Type B pancreatic cell (in vitro differentiated cells): ENCODE data around the gene ADCYAP1. TPM values are rescaled to one million over a fixed set of nuclear protein-coding genes. Genes with fewer than 3 reads are reported as not detected.

Experiments used
- DNase-seq: peaks from one replicate; pipeline ENCODE4 v3.0.0; 2021; ENCODE audit warnings: mixed read lengths; ENCODE audit not compliant: unreplicated experiment; ENCODE audit errors: extremely low spot score
- H3K27ac Mint-ChIP-seq: 2 replicates; pipeline ENCODE4 v1.8.0; 2021; ENCODE audit warnings: mild to moderate bottlenecking, mixed read lengths
- H3K27me3 Mint-ChIP-seq: 2 replicates; pipeline ENCODE4 v1.8.0; 2021; ENCODE audit warnings: mixed read lengths
- H3K36me3 Mint-ChIP-seq: 2 replicates; pipeline ENCODE4 v1.8.0; 2021; ENCODE audit warnings: mixed read lengths
- H3K4me1 Mint-ChIP-seq: one replicate; pipeline ENCODE4 v1.8.0; 2021; ENCODE audit warnings: mixed read lengths; ENCODE audit not compliant: unreplicated experiment
- H3K4me3 Mint-ChIP-seq: 2 replicates; pipeline ENCODE4 v1.8.0; 2021; ENCODE audit warnings: mild to moderate bottlenecking, mixed read lengths
- H3K9me3 Mint-ChIP-seq: 2 replicates; pipeline ENCODE4 v1.8.0; 2021; ENCODE audit warnings: mixed read lengths
- total RNA-seq: library from RNA; stranded (reverse); gene quantifications from 2 replicates; pipeline ENCODE4 v1.2.1, GENCODE V29; 2021; ENCODE audit warnings: low replicate concordance
- TF ChIP-seq, protein P1 (sequence below): fragments of 200-600 bp; sonication (generic); conservative IDR thresholded peaks from 2 replicates; pipeline ENCODE4 v1.5.0; 2021; ENCODE audit warnings: antibody characterized with exemption, mild to moderate bottlenecking

Gene ADCYAP1
- total RNA-seq, 1 donor from 2014 or later, result 0.34 TPM

GRCh38 chr18:877238-877637 is 27.4 kb upstream of the ADCYAP1 start:
- Mint-ChIP-seq H3K9me3 (no peaks in the 10 kb centered on the region), H3K27ac (no peak overlapping the region), H3K36me3 (no peaks in the 10 kb centered on the region), H3K27me3 (peaks cover 24% of the 10 kb centered on the region), H3K4me3 (no peak overlapping the region), H3K4me1 (no peaks in the 10 kb centered on the region)
- TF ChIP-seq, protein P1, sequence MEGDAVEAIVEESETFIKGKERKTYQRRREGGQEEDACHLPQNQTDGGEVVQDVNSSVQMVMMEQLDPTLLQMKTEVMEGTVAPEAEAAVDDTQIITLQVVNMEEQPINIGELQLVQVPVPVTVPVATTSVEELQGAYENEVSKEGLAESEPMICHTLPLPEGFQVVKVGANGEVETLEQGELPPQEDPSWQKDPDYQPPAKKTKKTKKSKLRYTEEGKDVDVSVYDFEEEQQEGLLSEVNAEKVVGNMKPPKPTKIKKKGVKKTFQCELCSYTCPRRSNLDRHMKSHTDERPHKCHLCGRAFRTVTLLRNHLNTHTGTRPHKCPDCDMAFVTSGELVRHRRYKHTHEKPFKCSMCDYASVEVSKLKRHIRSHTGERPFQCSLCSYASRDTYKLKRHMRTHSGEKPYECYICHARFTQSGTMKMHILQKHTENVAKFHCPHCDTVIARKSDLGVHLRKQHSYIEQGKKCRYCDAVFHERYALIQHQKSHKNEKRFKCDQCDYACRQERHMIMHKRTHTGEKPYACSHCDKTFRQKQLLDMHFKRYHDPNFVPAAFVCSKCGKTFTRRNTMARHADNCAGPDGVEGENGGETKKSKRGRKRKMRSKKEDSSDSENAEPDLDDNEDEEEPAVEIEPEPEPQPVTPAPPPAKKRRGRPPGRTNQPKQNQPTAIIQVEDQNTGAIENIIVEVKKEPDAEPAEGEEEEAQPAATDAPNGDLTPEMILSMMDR, result no peak
- no peak for DNase-seq

- Mint-ChIP-seq H3K27ac (no peak overlapping the region), H3K4me1 (no peaks in the 10 kb centered on the region), H3K4me3 (no peak overlapping the region), H3K36me3 (no peaks in the 10 kb centered on the region), H3K9me3 (no peaks in the 10 kb centered on the region), H3K27me3 (peaks cover 31% of the 10 kb centered on the region)
- DNase-seq, result no peak
- TF ChIP-seq, protein P1, result no peak
These were observed 18.6 kb upstream of the ADCYAP1 start for GRCh38 chr18:886076-886475.

DNA sequence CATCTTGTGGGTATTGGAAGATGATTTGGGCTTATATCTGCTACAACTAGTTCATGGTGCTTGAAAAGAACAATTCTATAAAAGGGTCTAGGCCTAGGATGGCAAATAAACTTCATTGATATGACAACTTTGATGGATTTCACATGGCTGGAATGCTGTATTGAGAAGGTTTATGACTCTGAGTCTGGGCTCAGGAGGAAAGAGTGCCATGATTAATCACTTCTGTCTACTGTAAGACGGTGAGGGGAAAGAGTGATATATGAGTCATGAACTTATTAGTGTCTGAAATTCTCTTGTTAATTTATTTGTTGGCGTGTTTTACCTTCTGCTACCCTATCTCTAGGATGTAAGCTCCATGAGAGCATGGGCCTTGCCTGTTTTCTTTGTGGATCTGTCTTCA is 17.0 kb upstream of the ADCYAP1 start:
- Mint-ChIP-seq H3K9me3 (no peaks in the 10 kb centered on the region), H3K4me1 (no peaks in the 10 kb centered on the region), H3K27ac (no peak overlapping the region), H3K27me3 (peaks cover 41% of the 10 kb centered on the region), H3K36me3 (no peaks in the 10 kb centered on the region), H3K4me3 (no peak overlapping the region)
- TF ChIP-seq, protein P1, result no peak
- no peak for DNase-seq

DNA sequence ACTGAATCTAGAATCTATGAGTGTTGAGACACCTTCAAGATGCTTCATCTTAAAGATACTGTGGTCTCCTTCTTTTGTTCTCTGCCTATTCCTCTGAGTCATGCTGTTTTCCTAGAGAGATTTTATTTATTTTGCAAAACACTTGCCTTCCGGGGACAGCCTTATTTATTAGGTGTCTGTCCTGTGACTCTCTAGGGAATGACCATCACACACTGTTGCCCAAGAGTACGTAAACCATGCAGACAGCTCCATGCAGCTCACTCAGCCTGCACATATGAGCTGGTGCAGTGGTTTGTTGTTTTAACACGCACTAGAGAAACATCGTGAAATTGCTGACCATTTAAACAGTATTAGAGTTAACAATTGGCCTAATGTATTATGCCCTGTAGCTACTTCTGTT is 12.4 kb upstream of the ADCYAP1 start:
- no peak for DNase-seq
- Mint-ChIP-seq H3K27me3 (peaks cover 39% of the 10 kb centered on the region), H3K4me1 (no peaks in the 10 kb centered on the region), H3K9me3 (no peaks in the 10 kb centered on the region), H3K36me3 (no peaks in the 10 kb centered on the region), H3K4me3 (no peak overlapping the region), H3K27ac (no peak overlapping the region)
- TF ChIP-seq, protein P1, result no peak

DNA sequence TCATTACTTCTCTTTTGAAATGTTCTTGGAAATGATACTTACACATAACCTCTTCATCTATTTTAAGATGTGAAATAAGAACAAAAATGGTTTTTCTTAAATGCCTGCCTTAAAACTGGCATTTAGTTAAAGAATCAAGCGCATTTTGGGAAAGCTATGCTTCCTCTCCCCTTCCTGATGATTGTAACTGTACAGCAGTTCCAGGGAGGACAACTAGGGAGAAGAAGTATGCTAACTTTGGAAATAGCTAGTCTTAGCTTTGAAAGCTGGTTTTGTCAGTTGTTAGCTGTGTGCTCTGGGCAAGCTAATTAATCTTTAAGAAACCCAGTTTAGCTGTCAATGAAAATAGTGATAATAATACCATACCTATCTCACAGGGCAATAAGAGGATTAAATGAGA is 8.4 kb upstream of the ADCYAP1 start:
- no peaks in the 10 kb centered on the region for H3K9me3 Mint-ChIP-seq
- no peak overlapping the region for H3K27ac Mint-ChIP-seq
- DNase-seq, result no peak
- H3K4me1 Mint-ChIP-seq, result no peaks in the 10 kb centered on the region
- no peak overlapping the region for H3K4me3 Mint-ChIP-seq
- no peaks in the 10 kb centered on the region for H3K36me3 Mint-ChIP-seq
- peaks cover 60% of the 10 kb centered on the region for H3K27me3 Mint-ChIP-seq
- TF ChIP-seq, protein P1, result no peak

DNA sequence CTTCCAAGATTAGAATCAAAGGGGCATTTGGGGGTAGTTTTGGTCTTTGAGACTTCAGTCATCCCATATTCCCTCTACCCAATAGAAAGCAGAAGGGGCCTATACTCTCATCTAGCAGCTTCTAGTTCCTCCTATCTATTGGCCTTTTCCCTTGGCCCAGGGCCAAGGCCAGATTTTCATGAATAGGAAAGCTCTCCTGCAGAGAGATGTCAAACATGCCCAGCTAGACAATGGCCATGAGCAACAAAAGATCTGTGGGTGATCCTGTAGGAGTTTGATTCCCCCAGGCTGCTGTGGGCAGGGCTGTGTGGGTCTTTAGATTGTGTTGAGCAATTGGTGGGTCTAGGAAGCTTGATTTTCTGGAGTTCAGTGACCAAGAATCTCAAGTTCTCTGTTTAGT is 2.9 kb upstream of the ADCYAP1 start:
- TF ChIP-seq, protein P1, result no peak
- DNase-seq, result no peak
- peaks cover 87% of the 10 kb centered on the region for H3K27me3 Mint-ChIP-seq
- no peaks in the 10 kb centered on the region for H3K4me1 Mint-ChIP-seq
- no peak overlapping the region for H3K4me3 Mint-ChIP-seq
- no peaks in the 10 kb centered on the region for H3K9me3 Mint-ChIP-seq
- H3K27ac Mint-ChIP-seq, result no peak overlapping the region
- no peaks in the 10 kb centered on the region for H3K36me3 Mint-ChIP-seq
